Measurements from ENCODE around the gene GLRX5. TPM values are rescaled to one million over a fixed set of nuclear protein-coding genes. Genes with fewer than 3 reads are reported as not detected.
A peak's percentile ranks its signal among the peaks of the same experiment; 100 is the strongest.
"Not testable (repeated sequence)": the region's sequence is repeated elsewhere in the genome, so short reads cannot be mapped to it uniquely, and the experiment has no call there.

GLRX5 gene
- total RNA-seq, 1 donor from 2014 or later, result 67.9 TPM

DNA sequence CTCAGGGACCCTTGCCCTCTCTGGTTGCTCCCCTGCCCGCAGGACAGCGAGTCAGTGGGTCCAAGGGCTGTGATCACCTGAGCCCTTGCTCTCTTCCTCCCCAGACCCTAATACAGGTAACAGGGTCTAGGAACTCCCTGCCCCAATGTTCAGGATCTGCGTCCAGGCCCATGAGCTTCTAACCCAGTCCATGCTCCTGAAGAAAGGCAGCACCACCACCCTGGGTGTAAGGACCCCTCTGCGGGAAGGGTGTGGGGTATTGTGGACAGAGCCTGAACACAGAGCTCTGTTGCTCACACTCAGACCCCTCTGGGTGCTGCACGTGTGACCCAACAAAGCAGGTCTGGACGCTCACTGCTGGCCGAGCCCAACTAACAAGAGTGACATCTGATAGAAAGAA, 18.3 kb downstream of the GLRX5 start:
- no peak for DNase-seq (ENCODE audit: low spot score)

- no peak for DNase-seq (ENCODE audit: low spot score)
Observed at GRCh38 chr14:95555053-95555452, 20.2 kb downstream of the GLRX5 start.

DNA sequence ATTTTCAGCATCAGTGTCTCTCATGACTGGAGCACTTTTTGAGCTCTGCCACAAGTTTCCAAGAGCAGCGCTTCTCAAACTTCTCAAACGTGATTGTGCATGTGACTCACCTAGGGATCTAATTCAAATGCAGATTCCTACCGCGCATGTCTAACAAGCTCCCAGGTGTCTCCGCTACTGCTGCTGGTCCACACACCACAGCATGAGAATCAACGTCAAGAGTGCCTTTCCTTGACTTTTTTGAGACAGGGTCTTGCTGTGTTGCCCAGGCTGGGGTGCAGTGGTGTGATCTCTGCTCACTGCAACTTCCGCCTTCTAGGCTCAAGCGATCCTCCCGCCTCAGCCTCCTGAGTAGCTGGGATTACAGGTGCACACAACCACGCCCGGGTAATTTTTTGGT, 22.4 kb downstream of the GLRX5 start:
- no peak for DNase-seq (ENCODE audit: low spot score)

DNA sequence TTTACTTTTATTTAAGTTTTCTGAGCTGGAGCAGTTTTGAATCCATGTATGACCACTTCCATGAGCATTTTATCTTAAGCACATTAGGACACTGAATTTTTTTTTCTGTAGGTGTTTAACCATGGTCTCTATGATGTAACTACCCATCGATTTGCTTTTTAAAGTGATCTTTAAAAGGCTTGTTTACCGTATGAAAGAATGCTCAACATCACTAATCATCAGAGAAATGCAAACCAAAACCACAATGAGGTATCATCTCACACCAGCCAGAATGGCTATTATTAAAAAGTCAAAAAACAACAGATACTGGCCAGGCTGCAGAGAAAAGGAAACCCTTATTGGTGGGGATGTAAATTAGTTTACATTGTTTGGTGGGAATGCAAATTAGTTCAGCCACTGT, 23.0 kb downstream of the GLRX5 start:
- no peak for DNase-seq (ENCODE audit: low spot score)

- no peak for DNase-seq (ENCODE audit: low spot score)
Observed at GRCh38 chr14:95559203-95559602, 24.4 kb downstream of the GLRX5 start.

DNA sequence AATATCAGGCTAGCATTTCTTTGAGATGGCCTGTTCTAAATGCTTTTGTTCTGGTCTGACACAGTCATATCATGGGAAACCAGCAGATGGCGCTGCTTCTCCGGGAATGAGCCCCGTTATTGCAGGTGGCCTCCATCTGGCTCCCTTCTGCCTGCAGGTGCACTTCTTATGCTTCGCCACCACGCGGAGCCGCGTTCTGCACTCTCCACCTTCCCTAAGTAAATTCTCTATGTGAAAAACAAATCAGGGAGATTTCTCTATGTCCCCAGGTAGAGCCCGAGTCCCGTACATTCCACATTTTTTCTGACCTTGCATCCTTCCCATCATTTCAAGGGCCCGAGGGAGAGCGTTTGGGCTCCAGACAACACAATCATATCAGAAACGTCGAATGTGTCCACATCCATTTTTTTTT, 26.2 kb downstream of the GLRX5 start:
- DNase-seq (ENCODE audit: low spot score), result peak; percentile 78

DNA sequence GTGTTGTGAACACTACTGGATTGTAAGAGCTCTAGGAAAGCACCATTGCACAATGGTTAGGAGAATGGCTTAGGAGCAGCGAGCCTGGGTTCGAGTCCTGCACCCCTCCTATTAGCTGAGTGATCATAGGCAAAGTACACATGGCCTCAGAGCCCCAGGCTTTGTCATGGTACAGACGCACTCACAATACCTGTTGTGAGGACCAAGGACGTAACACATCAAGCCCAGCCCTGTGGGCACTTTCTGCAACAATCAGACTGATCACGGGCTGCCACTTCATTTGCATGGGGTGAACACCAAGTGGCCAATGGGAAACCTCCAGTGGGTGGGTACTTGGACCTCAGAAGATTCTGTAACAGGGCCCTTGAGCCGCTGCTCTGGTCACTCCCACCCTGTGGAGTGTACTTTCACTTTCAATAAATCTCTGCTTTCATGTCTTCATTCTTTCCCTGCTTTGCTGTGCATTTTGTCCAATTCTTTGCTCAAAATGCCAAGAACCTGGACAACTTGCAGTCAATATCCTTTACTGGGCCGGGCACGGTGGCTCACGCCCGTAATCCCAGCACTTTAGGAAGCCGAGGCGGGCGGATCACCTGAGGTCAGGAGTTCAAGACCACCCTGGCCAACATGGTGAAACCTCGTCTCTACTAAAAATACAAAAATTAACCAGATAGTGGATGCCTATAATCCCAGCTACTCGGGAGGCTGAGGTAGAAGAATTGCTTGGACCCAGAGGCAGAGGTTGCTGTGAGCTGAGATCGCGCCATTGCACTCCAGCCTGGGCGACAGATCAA, 28.2 kb downstream of the GLRX5 start:
- peak; percentile 44 for DNase-seq (ENCODE audit: low spot score)

DNA sequence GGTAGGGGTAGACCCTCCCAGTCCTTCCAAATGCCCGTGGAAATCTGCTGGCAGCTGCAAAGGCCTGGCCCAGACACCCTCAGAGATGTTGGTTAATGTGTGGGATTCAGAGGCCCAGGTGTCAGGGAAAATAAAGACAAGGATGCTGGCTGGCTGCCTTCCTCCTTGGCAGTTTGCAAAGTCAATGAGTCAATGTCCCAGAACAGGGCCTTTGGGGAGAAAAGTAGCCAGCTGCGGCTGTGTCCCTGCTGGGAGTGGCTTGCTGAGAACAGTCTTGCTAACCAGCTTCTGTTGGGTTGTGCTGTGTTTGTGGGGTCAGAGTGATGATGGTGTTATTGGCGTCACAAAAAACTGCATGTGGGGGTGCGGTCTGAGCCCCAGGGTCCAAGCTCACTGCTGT, 29.2 kb downstream of the GLRX5 start:
- DNase-seq (ENCODE audit: low spot score), result no peak

GRCh38 chr14:95569440-95569839, 34.6 kb downstream of the GLRX5 start:
- DNase-seq (ENCODE audit: low spot score), result no peak

- DNase-seq (ENCODE audit: low spot score), result no peak
Observed at GRCh38 chr14:95573313-95573712, 38.5 kb downstream of the GLRX5 start.

DNA sequence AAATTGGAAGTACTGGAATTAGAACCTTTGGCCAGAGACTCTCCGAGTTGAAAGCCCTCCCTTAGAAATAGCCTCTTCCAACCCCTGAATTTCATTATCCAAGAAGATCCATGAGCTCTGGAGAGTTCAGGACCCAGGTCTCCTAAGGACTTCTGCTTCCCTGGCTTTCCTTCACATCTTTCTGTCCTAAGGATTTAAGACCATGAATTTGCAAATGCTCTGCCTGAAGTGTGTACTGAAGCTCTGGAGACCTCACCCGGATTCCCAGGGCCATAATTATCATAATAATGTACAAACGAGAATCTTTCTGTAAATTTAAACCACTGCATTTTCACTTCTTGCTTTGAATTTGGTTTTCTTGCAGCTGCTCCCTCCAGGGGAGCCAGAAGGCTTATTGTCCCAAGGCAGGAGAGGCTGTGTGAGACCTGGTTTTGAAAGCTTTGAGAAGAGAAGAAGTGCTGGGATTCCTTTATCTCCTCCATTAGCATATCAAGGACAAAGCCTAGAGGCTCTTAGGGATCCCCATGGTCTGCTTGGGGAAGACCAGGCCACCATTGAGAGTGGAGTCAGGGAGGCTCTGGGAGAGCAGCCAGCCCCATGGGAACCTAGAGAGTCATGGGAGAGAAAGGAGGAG, 41.1 kb downstream of the GLRX5 start:
- no peak for DNase-seq (ENCODE audit: low spot score)

DNA sequence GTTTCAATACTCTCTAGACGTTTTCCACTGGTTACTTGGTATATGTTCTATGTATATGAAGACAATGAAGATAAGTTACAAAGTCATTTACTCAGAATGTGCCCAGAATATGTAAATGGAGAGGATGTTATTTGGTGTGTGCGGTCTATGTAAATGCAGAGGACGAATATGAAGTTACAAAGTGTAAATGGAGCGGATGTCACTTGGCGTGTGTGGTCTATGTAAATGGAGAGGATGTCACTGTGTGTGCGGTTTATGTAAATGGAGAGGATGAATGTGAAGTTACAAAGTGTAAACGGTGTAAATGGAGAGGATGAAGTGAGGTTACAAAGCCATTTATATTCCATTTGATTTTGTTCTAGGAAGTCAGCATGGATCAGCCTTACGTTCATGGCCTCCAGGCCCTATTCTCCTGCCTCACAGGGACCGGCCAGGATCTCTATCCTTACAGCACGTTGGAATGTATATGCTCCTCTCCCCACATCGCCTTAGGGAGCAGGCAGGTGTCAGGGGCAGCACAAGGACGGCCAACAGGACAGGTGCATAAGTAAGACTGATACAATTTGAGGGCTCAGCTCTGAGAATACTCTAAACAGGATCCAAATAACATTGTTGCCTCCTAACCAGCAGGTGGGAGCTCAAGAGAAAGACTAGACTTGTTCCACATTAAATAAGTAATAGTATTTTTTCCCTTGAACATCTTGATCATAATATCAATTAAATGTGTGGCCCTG, 42.4 kb downstream of the GLRX5 start:
- no peak for DNase-seq (ENCODE audit: low spot score)

DNA sequence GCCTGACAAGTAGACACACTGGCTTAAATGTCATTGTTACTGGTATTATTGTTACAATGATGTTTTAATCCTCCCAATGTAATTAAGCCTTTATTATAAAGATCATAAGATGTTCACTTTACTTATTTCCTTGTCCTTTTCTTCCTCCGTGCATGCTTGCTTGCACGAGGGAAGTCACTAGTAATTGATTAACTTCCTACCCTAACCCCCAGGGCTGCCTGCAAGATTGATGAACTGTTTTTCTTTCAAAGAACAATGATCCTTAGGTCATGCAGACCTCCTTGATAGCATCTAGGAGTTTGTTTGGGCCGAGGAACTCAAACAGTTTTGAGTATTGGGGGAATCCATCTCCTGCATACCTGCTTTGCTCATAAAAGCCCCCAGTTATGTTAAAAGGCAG, 43.0 kb downstream of the GLRX5 start:
- no peak for DNase-seq (ENCODE audit: low spot score)

- not testable (repeated sequence) for DNase-seq (ENCODE audit: low spot score)
Observed at GRCh38 chr14:95583836-95584617, 49.2 kb downstream of the GLRX5 start.

DNA sequence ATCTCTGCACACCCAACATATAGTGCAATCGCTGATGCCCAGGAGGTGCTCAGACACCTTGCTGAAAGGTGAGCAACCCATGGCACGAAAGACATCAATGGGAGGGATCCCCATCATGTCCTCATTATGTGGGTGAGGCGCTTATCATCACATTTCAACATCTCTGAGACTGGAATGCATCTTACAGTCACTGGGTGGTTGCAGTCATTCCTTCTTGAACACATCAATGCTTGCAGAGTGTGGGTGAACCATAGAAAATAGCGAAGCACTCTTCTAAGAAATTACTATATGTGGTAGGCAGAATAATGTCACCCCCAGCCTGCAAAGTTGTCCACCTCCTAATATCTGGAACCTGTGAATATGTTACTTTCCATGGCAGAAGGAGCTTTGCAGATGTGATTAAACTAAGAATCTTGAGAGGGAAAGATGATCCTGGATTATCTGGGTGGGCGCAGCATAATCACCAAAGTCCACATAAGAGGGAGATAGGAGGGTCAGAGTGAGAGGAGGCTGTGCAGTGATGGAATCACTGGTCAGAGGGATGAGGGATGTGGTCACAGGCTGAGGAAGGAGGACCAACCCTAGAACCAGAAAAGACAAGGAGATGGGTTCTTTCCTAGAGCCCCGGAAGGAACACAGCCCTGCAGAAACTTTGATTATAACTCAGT, 51.2 kb downstream of the GLRX5 start:
- no peak for DNase-seq (ENCODE audit: low spot score)

DNA sequence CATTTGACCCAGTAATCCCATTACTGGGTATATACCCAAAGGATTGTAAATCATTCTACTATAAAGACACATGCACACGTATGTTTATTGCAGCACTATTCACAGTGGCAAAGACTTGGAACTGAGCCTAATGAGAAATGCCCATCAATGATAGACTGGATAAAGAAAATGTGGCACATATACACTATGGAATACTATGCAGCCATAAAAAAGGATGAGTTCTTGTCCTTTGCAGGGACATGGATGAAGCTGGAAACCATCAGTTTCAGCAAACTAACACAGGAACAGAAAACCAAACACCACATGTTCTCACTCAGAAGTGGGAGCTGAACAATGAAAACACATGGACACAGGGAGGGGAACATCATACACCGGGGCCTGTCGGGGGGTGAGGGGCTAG, 56.3 kb downstream of the GLRX5 start:
- not testable (repeated sequence) for DNase-seq (ENCODE audit: low spot score)

Other genes starting within 250 kb of the GLRX5 start
- 10.8 TPM for gene CLMN, start 215.1 kb upstream of the GLRX5 start, total RNA-seq (ENCODE audit: insufficient read depth, low replicate concordance)
- gene SYNE3, start 18.4 kb upstream of the GLRX5 start, total RNA-seq (ENCODE audit: insufficient read depth, low replicate concordance), result 17.1 TPM
- gene TCL1B, start 151.4 kb downstream of the GLRX5 start, total RNA-seq (ENCODE audit: insufficient read depth, low replicate concordance), result 4.1 TPM
- gene TCL1A, start 179.1 kb downstream of the GLRX5 start, total RNA-seq (ENCODE audit: insufficient read depth, low replicate concordance), result 9.4 TPM

Measured in umbilical cord (tissue), 2 donors.